SK-N-SH treated with all-trans-retinoic acid at 6 μM for 48 hours (cell line): Measurements from ENCODE around the gene SDC1.

Experiments used
- ATAC-seq: fragments of 200-7000 bp; cut with Tn5 transposase; 3 replicates; pipeline ENCODE4 v1.9.1; 2020; ENCODE audit warnings: mild to moderate bottlenecking, moderate library complexity
- ARNTL ChIP-seq: fragments of 450-650 bp; formaldehyde crosslinking; IDR thresholded peaks from 2 replicates; pipeline ENCODE4 v1.5.0; 2020; ENCODE audit warnings: low read depth, mild to moderate bottlenecking, moderate library complexity, borderline replicate concordance
- BACH2 ChIP-seq: fragments of 250-450 bp; sonication (Bioruptor Pico); IDR thresholded peaks from 2 replicates; pipeline ENCODE4 v1.9.0; 2021; ENCODE audit warnings: mild to moderate bottlenecking, borderline replicate concordance
- CSDC2 ChIP-seq: fragments of 250-450 bp; sonication (Bioruptor Pico); IDR thresholded peaks from 2 replicates; pipeline ENCODE4 v1.5.0; 2020; ENCODE audit warnings: mild to moderate bottlenecking, moderate library complexity
- ESRRG ChIP-seq: fragments of 250-450 bp; sonication (Bioruptor Pico); IDR thresholded peaks from 2 replicates; pipeline ENCODE4 v1.6.1; 2021; ENCODE audit warnings: mild to moderate bottlenecking
- GLIS3 ChIP-seq: fragments of 250-450 bp; sonication (Bioruptor Pico); IDR thresholded peaks from 2 replicates; pipeline ENCODE4 v1.5.0; 2020; ENCODE audit warnings: mild to moderate bottlenecking, moderate library complexity
- ISL1 ChIP-seq: fragments of 250-450 bp; sonication (Bioruptor Pico); IDR thresholded peaks from 2 replicates; pipeline ENCODE4 v2.1.2; 2022; ENCODE audit warnings: mild to moderate bottlenecking, moderate library complexity
- PATZ1 ChIP-seq: fragments of 250-450 bp; sonication (Bioruptor Pico); IDR thresholded peaks from 2 replicates; pipeline ENCODE4 v1.8.0; 2020; ENCODE audit warnings: mild to moderate bottlenecking, moderate library complexity, borderline replicate concordance
- PPARA ChIP-seq: fragments of 250-450 bp; sonication (Bioruptor Pico); IDR thresholded peaks from 2 replicates; pipeline ENCODE4 v1.5.0; 2020; ENCODE audit warnings: mild to moderate bottlenecking, borderline replicate concordance
- RARB ChIP-seq: fragments of 250-450 bp; sonication (Bioruptor Pico); IDR thresholded peaks from 2 replicates; pipeline ENCODE4 v1.8.0; 2021; ENCODE audit warnings: mild to moderate bottlenecking, moderate library complexity
- SNAI2 ChIP-seq: fragments of 250-450 bp; sonication (Bioruptor Pico); IDR thresholded peaks from 2 replicates; pipeline ENCODE4 v1.5.0; 2020; ENCODE audit warnings: mild to moderate bottlenecking, moderate library complexity
- TCF4 ChIP-seq: fragments of 250-450 bp; sonication (Bioruptor Pico); IDR thresholded peaks from 2 replicates; pipeline ENCODE4 v1.8.0; 2021; ENCODE audit warnings: mild to moderate bottlenecking, moderate library complexity, borderline replicate concordance
- TOX ChIP-seq: fragments of 250-450 bp; sonication (Bioruptor Pico); IDR thresholded peaks from 2 replicates; pipeline ENCODE4 v1.8.0; 2021; ENCODE audit warnings: mild to moderate bottlenecking, moderate library complexity, borderline replicate concordance
- ZC3H10 ChIP-seq: fragments of 250-450 bp; sonication (Bioruptor Pico); IDR thresholded peaks from 2 replicates; pipeline ENCODE4 v1.5.1; 2021; ENCODE audit warnings: mild to moderate bottlenecking, moderate library complexity
- ZFP3 ChIP-seq: fragments of 250-450 bp; sonication (Bioruptor Pico); IDR thresholded peaks from 2 replicates; pipeline ENCODE4 v1.5.0; 2020; ENCODE audit warnings: mild to moderate bottlenecking, moderate library complexity
- ZFP30 ChIP-seq: fragments of 450-650 bp; formaldehyde crosslinking; IDR thresholded peaks from 2 replicates; pipeline ENCODE4 v1.5.0; 2022; ENCODE audit warnings: mild to moderate bottlenecking, moderate library complexity
- ZNF565 ChIP-seq: fragments of 450-650 bp; formaldehyde crosslinking; conservative IDR thresholded peaks from 2 replicates; pipeline ENCODE4 v1.5.0; 2020; ENCODE audit warnings: low read depth, mild to moderate bottlenecking, moderate library complexity
- ZNF70 ChIP-seq: fragments of 450-650 bp; formaldehyde crosslinking; IDR thresholded peaks from 2 replicates; pipeline ENCODE4 v1.5.0; 2020; ENCODE audit warnings: mild to moderate bottlenecking, moderate library complexity
- ZNF8 ChIP-seq: fragments of 450-650 bp; formaldehyde crosslinking; IDR thresholded peaks from 2 replicates; pipeline ENCODE4 v1.5.0; 2020; ENCODE audit warnings: mild to moderate bottlenecking, moderate library complexity
- TF ChIP-seq, protein P1 (sequence below): fragments of 250-450 bp; sonication (Bioruptor Pico); IDR thresholded peaks from 2 replicates; pipeline ENCODE4 v1.5.1; 2020; ENCODE audit warnings: low read depth, mild to moderate bottlenecking, moderate library complexity
- TF ChIP-seq, protein P2 (sequence below): fragments of 250-450 bp; sonication (Bioruptor Pico); IDR thresholded peaks from 2 replicates; pipeline ENCODE4 v1.5.0; 2020; ENCODE audit warnings: mild to moderate bottlenecking, moderate library complexity
- TF ChIP-seq, protein P3 (sequence below): fragments of 250-450 bp; sonication (Bioruptor Pico); IDR thresholded peaks from 2 replicates; pipeline ENCODE4 v1.8.0; 2021; ENCODE audit warnings: low read depth, mild to moderate bottlenecking, moderate library complexity, borderline replicate concordance
- TF ChIP-seq, protein P4 (sequence below): fragments of 250-450 bp; sonication (Bioruptor Pico); IDR thresholded peaks from 2 replicates; pipeline ENCODE4 v1.5.1; 2021; ENCODE audit warnings: mild to moderate bottlenecking, moderate library complexity

SDC1 gene

GRCh38 chr2:20173496-20174402, 51.2 kb downstream of the SDC1 start:
- TF ChIP-seq TCF4: no peak
- no peak for TF ChIP-seq ZNF8 (CRISPR knock-in tag)
- no peak for TF ChIP-seq SNAI2 (CRISPR knock-in tag)
- no peak for TF ChIP-seq ESRRG (CRISPR knock-in tag)
- peak; percentile 14; the same call in 1 of the 3 replicates for ATAC-seq

- no peak for ATAC-seq
- no peak for TF ChIP-seq TOX (CRISPR knock-in tag)
- TF ChIP-seq ZNF70 (CRISPR knock-in tag): no peak
- TF ChIP-seq, protein P1, sequence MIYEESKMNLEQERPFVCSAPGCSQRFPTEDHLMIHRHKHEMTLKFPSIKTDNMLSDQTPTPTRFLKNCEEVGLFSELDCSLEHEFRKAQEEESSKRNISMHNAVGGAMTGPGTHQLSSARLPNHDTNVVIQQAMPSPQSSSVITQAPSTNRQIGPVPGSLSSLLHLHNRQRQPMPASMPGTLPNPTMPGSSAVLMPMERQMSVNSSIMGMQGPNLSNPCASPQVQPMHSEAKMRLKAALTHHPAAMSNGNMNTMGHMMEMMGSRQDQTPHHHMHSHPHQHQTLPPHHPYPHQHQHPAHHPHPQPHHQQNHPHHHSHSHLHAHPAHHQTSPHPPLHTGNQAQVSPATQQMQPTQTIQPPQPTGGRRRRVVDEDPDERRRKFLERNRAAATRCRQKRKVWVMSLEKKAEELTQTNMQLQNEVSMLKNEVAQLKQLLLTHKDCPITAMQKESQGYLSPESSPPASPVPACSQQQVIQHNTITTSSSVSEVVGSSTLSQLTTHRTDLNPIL (CRISPR knock-in tag): no peak
- TF ChIP-seq, protein P2, sequence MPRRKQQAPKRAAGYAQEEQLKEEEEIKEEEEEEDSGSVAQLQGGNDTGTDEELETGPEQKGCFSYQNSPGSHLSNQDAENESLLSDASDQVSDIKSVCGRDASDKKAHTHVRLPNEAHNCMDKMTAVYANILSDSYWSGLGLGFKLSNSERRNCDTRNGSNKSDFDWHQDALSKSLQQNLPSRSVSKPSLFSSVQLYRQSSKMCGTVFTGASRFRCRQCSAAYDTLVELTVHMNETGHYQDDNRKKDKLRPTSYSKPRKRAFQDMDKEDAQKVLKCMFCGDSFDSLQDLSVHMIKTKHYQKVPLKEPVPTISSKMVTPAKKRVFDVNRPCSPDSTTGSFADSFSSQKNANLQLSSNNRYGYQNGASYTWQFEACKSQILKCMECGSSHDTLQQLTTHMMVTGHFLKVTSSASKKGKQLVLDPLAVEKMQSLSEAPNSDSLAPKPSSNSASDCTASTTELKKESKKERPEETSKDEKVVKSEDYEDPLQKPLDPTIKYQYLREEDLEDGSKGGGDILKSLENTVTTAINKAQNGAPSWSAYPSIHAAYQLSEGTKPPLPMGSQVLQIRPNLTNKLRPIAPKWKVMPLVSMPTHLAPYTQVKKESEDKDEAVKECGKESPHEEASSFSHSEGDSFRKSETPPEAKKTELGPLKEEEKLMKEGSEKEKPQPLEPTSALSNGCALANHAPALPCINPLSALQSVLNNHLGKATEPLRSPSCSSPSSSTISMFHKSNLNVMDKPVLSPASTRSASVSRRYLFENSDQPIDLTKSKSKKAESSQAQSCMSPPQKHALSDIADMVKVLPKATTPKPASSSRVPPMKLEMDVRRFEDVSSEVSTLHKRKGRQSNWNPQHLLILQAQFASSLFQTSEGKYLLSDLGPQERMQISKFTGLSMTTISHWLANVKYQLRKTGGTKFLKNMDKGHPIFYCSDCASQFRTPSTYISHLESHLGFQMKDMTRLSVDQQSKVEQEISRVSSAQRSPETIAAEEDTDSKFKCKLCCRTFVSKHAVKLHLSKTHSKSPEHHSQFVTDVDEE (CRISPR knock-in tag): no peak
- TF ChIP-seq ZFP30: no peak
- no peak for TF ChIP-seq ZNF8 (CRISPR knock-in tag)
- no peak for TF ChIP-seq ZNF565 (CRISPR knock-in tag)
- TF ChIP-seq ZFP3: no peak
- TF ChIP-seq GLIS3 (CRISPR knock-in tag): no peak
- no peak for TF ChIP-seq CSDC2 (CRISPR knock-in tag)
- TF ChIP-seq ARNTL: no peak
- TF ChIP-seq ISL1: no peak
- TF ChIP-seq, protein P3, sequence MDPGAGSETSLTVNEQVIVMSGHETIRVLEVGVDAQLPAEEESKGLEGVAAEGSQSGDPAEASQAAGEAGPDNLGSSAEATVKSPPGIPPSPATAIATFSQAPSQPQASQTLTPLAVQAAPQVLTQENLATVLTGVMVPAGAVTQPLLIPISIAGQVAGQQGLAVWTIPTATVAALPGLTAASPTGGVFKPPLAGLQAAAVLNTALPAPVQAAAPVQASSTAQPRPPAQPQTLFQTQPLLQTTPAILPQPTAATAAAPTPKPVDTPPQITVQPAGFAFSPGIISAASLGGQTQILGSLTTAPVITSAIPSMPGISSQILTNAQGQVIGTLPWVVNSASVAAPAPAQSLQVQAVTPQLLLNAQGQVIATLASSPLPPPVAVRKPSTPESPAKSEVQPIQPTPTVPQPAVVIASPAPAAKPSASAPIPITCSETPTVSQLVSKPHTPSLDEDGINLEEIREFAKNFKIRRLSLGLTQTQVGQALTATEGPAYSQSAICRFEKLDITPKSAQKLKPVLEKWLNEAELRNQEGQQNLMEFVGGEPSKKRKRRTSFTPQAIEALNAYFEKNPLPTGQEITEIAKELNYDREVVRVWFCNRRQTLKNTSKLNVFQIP: no peak
- no peak for TF ChIP-seq BACH2 (CRISPR knock-in tag)
- no peak for TF ChIP-seq ESRRG (CRISPR knock-in tag)
- TF ChIP-seq, protein P4, sequence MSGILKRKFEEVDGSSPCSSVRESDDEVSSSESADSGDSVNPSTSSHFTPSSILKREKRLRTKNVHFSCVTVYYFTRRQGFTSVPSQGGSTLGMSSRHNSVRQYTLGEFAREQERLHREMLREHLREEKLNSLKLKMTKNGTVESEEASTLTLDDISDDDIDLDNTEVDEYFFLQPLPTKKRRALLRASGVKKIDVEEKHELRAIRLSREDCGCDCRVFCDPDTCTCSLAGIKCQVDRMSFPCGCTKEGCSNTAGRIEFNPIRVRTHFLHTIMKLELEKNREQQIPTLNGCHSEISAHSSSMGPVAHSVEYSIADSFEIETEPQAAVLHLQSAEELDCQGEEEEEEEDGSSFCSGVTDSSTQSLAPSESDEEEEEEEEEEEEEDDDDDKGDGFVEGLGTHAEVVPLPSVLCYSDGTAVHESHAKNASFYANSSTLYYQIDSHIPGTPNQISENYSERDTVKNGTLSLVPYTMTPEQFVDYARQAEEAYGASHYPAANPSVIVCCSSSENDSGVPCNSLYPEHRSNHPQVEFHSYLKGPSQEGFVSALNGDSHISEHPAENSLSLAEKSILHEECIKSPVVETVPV (CRISPR knock-in tag): no peak
- no peak for TF ChIP-seq ZC3H10 (CRISPR knock-in tag)
- no peak for TF ChIP-seq RARB (CRISPR knock-in tag)
- no peak for TF ChIP-seq SNAI2 (CRISPR knock-in tag)
- TF ChIP-seq PPARA (CRISPR knock-in tag): no peak
Observed at GRCh38 chr2:20173064-20173463, 51.9 kb downstream of the SDC1 start.

- TF ChIP-seq ZNF70 (CRISPR knock-in tag) (no peak), SNAI2 (CRISPR knock-in tag) (no peak), PATZ1 (no peak), CSDC2 (CRISPR knock-in tag) (no peak), ZFP3 (no peak), ZC3H10 (CRISPR knock-in tag) (no peak)
Observed at GRCh38 chr2:20172273-20173055, 52.5 kb downstream of the SDC1 start.

More at GRCh38 chr2:20172273-20173055, 52.5 kb downstream of the SDC1 start:
- no peak for ATAC-seq
